Endothelial cell of umbilical vein (primary cell): ENCODE results near the gene NAT10. TPM values are rescaled to one million over a fixed set of nuclear protein-coding genes. Genes with fewer than 3 reads are reported as not detected.

ENCODE experiments used
- BruUV-seq: library from RNA; stranded (reverse); fragments of 400-500 nt; replicated peaks from 2 replicates; lab custom pipeline; 2021; lab: Mats Ljungman, UMichigan
- CTCF ChIA-PET: fragments of 300-600, 350-600 bp; sonication (Branson Sonifier 250); formaldehyde crosslinking; loops from one replicate; lab custom pipeline; 2021; ENCODE audit warnings: antibody characterized with exemption, inconsistent platforms; lab: Charles Lee
- POLR2A ChIA-PET: fragments of 300-600, 350-600 bp; sonication (Branson Sonifier 250); formaldehyde crosslinking; loops from one replicate; lab custom pipeline; 2021; ENCODE audit warnings: antibody characterized with exemption, inconsistent platforms; lab: Charles Lee
- DNase-seq: peaks from one replicate; pipeline ENCODE4 v3.0.0-alpha.2; 2011; ENCODE audit warnings: low read depth, low spot score
- FAIRE-seq: peaks from 2 replicates; lab custom pipeline; 2011; peaks lifted over from hg19 to GRCh38; lab: Jason Lieb, UNC
- H2AFZ ChIP-seq: 2 replicates; pipeline ENCODE4 v1.6.0; 2012; ENCODE audit warnings: low read depth, low read length, control low read depth, inconsistent platforms
- H3K27ac ChIP-seq: 2 replicates; pipeline ENCODE4 v1.5.1; 2011; ENCODE audit warnings: low read depth, mild to moderate bottlenecking, control low read depth, low read length, moderate library complexity; ENCODE audit not compliant: insufficient read depth
- H3K27me3 ChIP-seq, 2 experiments: 2 replicates each; pipeline versions ENCODE4 v1.6.0 to v1.6.1; 2011; ENCODE audit warnings: low read length in 2 of 2, mixed read lengths in 1 of 2; ENCODE audit not compliant: control insufficient read depth in 2 of 2, insufficient read depth in 2 of 2
- H3K36me3 ChIP-seq, 2 experiments: 2 replicates in 1 of 2; 3 replicates in 1 of 2; pipeline ENCODE4 v1.5.1; 2011; ENCODE audit warnings: low read length in 2 of 2, mild to moderate bottlenecking in 1 of 2, moderate library complexity in 1 of 2; ENCODE audit not compliant: control insufficient read depth in 2 of 2, insufficient read depth in 2 of 2; ENCODE audit errors: extremely low read depth in 1 of 2
- H3K4me1 ChIP-seq: 3 replicates; pipeline ENCODE4 v1.5.1; 2011; ENCODE audit warnings: mild to moderate bottlenecking, low read length; ENCODE audit not compliant: control insufficient read depth, insufficient read depth; ENCODE audit errors: extremely low read depth
- H3K4me2 ChIP-seq: 2 replicates; pipeline ENCODE4 v1.6.1; 2011; ENCODE audit warnings: low read length, control low read depth, mixed read lengths; ENCODE audit not compliant: insufficient read depth
- H3K4me3 ChIP-seq, 3 experiments: fragments of 200-600 bp in 1 of 3; sonication (generic), shearing (Covaris generic) in 1 of 3; replicated peaks in 1 of 3; 2 replicates each; pipeline ENCODE4 v1.5.1; 2011 to 2016; ENCODE audit warnings: control low read depth in 3 of 3, low read length in 3 of 3, mild to moderate bottlenecking in 2 of 3, inconsistent platforms in 1 of 3, low read depth in 1 of 3, moderate library complexity in 1 of 3; ENCODE audit not compliant: insufficient read depth in 1 of 3
- H3K79me2 ChIP-seq: 2 replicates; pipeline ENCODE4 v1.6.0; 2012; ENCODE audit warnings: low read length, inconsistent platforms; ENCODE audit not compliant: control insufficient read depth, insufficient read depth
- H3K9ac ChIP-seq: replicated peaks from 2 replicates; pipeline ENCODE3; 2011; ENCODE audit warnings: low read length, control low read depth; ENCODE audit not compliant: insufficient read depth; ENCODE audit errors: extremely low read depth
- H3K9me1 ChIP-seq: replicated peaks from 3 replicates; pipeline ENCODE4 v1.6.0; 2011; ENCODE audit warnings: mild to moderate bottlenecking, low read length; ENCODE audit not compliant: control insufficient read depth, insufficient read depth; ENCODE audit errors: extremely low read depth
- H3K9me3 ChIP-seq: replicated peaks from 2 replicates; pipeline ENCODE4 v1.5.1; 2012; ENCODE audit warnings: low read length, inconsistent platforms; ENCODE audit not compliant: control insufficient read depth, insufficient read depth
- H4K20me1 ChIP-seq: replicated peaks from 2 replicates; pipeline ENCODE3; 2011; ENCODE audit warnings: mild to moderate bottlenecking, low read length; ENCODE audit not compliant: control insufficient read depth, insufficient read depth; ENCODE audit errors: extremely low read depth
- CTCF ChIP-seq, 2 donors: IDR thresholded peaks; 1 replicate in 1 of 2; 2 replicates in 1 of 2; pipeline ENCODE4 v1.5.1; 2011; ENCODE audit warnings: low read length in 2 of 2, mild to moderate bottlenecking in 2 of 2, moderate library complexity in 2 of 2, control low read depth in 1 of 2, inconsistent platforms in 1 of 2, low read depth in 1 of 2; ENCODE audit not compliant: insufficient read depth in 1 of 2; ENCODE audit errors: extremely low read depth in 1 of 2
- EZH2 ChIP-seq: IDR thresholded peaks from 2 replicates; pipeline ENCODE4 v1.6.1; 2012; ENCODE audit warnings: borderline replicate concordance, low read depth, mild to moderate bottlenecking, moderate library complexity, low read length, inconsistent platforms; ENCODE audit not compliant: severe bottlenecking
- GATA2 ChIP-seq: IDR thresholded peaks from 2 replicates; pipeline ENCODE4 v1.7.0; 2011; ENCODE audit warnings: low read depth, mild to moderate bottlenecking, moderate library complexity, mixed read lengths, low read length; ENCODE audit not compliant: insufficient read length, insufficient read depth
- JUN ChIP-seq: IDR thresholded peaks from 2 replicates; pipeline ENCODE4 v1.6.1; 2011; ENCODE audit warnings: borderline replicate concordance, low read depth; ENCODE audit not compliant: insufficient read length, insufficient read depth
- POLR2A ChIP-seq: IDR thresholded peaks from 2 replicates; pipeline ENCODE4 v1.6.1; 2012; ENCODE audit warnings: low read depth, mild to moderate bottlenecking, control low read depth, low read length
- POLR2AphosphoS5 ChIP-seq: IDR thresholded peaks from 2 replicates; pipeline ENCODE4 v1.6.1; 2012; ENCODE audit warnings: low read depth, mild to moderate bottlenecking, control low read depth, low read length, moderate library complexity; ENCODE audit not compliant: insufficient read depth
- dilution Hi-C: fragments of 300-500 bp; cut with MboI; formaldehyde crosslinking; loops from one replicate; pipeline ENCODE4 v1.15.0; 2019; ENCODE audit warnings: low sequenced_read_pairs; ENCODE audit not compliant: extremely low pct_ligation_motif_present
- intact Hi-C: fragments of 100-400 bp; cut with micrococcal nuclease; formaldehyde crosslinking; loops from one replicate; pipeline ENCODE4 v1.10.0; 2022
- polyA plus RNA-seq, 4 experiments: library from polyadenylated mRNA; depleted of rRNA in 3 of 4; stranded (reverse) in 3 of 4; unstranded in 1 of 4; fragments of >200 nt; gene quantifications; 2 replicates each; pipeline versions ENCODE4 v1.2.1 to v1.2.3, GENCODE V29; 2011 to 2012; ENCODE audit warnings: missing spikeins in 1 of 4
- total RNA-seq: library from RNA; stranded (reverse); gene quantifications from 2 replicates; pipeline ENCODE4 v1.2.3, GENCODE V29; 2021

The NAT10 gene
- total and polyA plus RNA-seq, 2 donors (not counting 3 experiments of a cell fraction or from before 2014, with no cell fraction given) = 32.0 to 57.6 TPM

DNA sequence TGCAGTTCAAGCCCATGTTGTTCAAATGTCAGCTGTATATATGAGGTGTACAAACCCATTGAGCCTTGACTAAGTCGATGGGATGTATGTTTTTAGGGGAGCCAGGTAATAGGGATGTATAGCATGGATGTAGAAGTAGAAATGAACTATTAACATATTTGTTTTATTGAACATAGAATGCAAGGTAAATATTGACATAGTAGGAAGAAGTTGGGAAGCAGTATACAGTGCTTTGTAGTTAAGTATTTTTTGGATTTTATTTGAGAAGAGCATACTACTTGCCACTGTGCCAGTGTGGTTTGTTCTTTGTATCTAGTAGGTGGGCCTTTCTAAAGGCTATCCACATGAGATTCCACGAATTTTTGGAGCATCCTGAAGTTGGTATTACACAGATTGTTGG, 20.8 kb upstream of the NAT10 start:
- TF ChIP-seq JUN (no peak), CTCF (IDR thresholded peaks at IDR 0.05; ENCODE audit: extremely low read depth in 1 of 2, insufficient read depth in 1 of 2, low read depth in 1 of 2, low read length in 2 of 2) (no peak), POLR2AphosphoS5 (no peak), GATA2 (no peak), POLR2A (no peak), EZH2 (no peak)
- H3K4me2 ChIP-seq = no peak overlapping the region
- peaks cover 7% of the 10 kb centered on the region for H4K20me1 ChIP-seq
- no peak overlapping the region for H3K9ac ChIP-seq
- no peaks in the 10 kb centered on the region for H3K9me1 ChIP-seq
- no peak overlapping the region for H3K27ac ChIP-seq
- no peak for FAIRE-seq
- DNase-seq = no peak
- H3K9me3 ChIP-seq = no peaks in the 10 kb centered on the region
- CTCF ChIA-PET = interaction anchor here (0.8 to 1.1 kb wide), 4 partner anchors 9 to 276 kb away, joined by 3 read pairs; no protein-coding TSS in a partner anchor
- no peak overlapping the region for H3K4me3 ChIP-seq
- H3K4me1 ChIP-seq = no peaks in the 10 kb centered on the region
- peaks cover 27 to 49% of the 10 kb centered on the region in 2 experiments for H3K36me3 ChIP-seq
- H2AFZ ChIP-seq = no peak overlapping the region
- dilution Hi-C loops (no loop called here), intact Hi-C loops (no loop called here)
- POLR2A ChIA-PET = no interaction called here
- H3K27me3 ChIP-seq = no peaks in the 10 kb centered on the region
- peaks cover 49% of the 10 kb centered on the region for H3K79me2 ChIP-seq
- BruUV-seq = no TSS peak
